Mesodermal cell (in vitro differentiated cells): Measurements from ENCODE around the gene CSNK1A1.

Experiments
- H3K27ac ChIP-seq: 2 replicates; pipeline ENCODE4 v1.7.0; 2013; ENCODE audit warnings: mild to moderate bottlenecking, low read depth, low read length, moderate library complexity; ENCODE audit not compliant: severe bottlenecking
- H3K36me3 ChIP-seq: 2 replicates; pipeline ENCODE4 v1.7.1; 2013; ENCODE audit warnings: mild to moderate bottlenecking, low read length, moderate library complexity; ENCODE audit not compliant: control insufficient read depth, insufficient read depth
- H3K4me1 ChIP-seq: one replicate; pipeline ENCODE4 v1.7.1; 2013; ENCODE audit warnings: mild to moderate bottlenecking, low read length; ENCODE audit not compliant: insufficient read depth, control insufficient read depth, poor library complexity, severe bottlenecking
- H3K4me3 ChIP-seq: 2 replicates; pipeline ENCODE4 v1.7.0; 2013; ENCODE audit warnings: low read length, control low read depth, mild to moderate bottlenecking; ENCODE audit not compliant: insufficient read depth, poor library complexity, severe bottlenecking; ENCODE audit errors: extremely low read depth
- H3K9me3 ChIP-seq: 2 replicates; pipeline ENCODE4 v1.7.1; 2013; ENCODE audit warnings: mild to moderate bottlenecking, low read length, moderate library complexity; ENCODE audit not compliant: control insufficient read depth
- WGBS, 2 experiments: methylation state at CpG; one replicate each; pipeline ENCODE4 v1.1.5; 2013; ENCODE audit warnings: missing lambda C conversion rate in 2 of 2; ENCODE audit not compliant: insufficient coverage in 2 of 2; 5-methylcytosine and 5-hydroxymethylcytosine counted together

CSNK1A1 gene

GRCh38 chr5:149504677-149505076 is 46.6 kb downstream of the CSNK1A1 start:
- WGBS, 2 experiments: 89 to 100% methylated on average over 2 of the region's 2 CpGs
- H3K4me3 ChIP-seq: no peak overlapping the region
- peak overlapping the region; percentile 41 for H3K27ac ChIP-seq
- H3K36me3 ChIP-seq: peaks cover 89% of the 10 kb centered on the region
- H3K4me1 ChIP-seq: peaks cover 37% of the 10 kb centered on the region
- no peaks in the 10 kb centered on the region for H3K9me3 ChIP-seq

DNA sequence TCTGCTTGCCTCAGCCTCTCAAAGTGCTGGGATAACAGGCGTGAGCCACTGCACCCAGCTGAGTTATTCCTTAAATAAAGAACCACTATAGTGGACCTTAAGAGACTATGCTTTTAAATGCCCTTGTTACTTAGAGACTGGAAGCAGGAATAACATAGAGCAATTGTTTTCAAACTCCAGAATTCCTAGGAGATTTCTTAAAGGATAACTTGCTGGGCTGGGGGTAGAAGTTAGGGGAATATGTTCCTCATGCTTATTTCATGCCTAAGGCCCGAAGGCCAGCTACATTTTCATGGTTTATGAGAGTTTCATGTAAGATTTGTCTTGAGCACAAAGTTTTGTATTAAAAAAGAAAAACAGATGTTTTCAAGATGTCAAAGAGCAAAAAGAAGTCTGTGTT is 48.2 kb downstream of the CSNK1A1 start:
- peaks cover 46% of the 10 kb centered on the region for H3K4me1 ChIP-seq
- H3K9me3 ChIP-seq: no peaks in the 10 kb centered on the region
- H3K4me3 ChIP-seq: no peak overlapping the region
- peak overlapping the region; percentile 51 for H3K27ac ChIP-seq
- H3K36me3 ChIP-seq: peaks cover 87% of the 10 kb centered on the region
- 90 to 100% methylated on average over 2 of the region's 2 CpGs for WGBS, 2 experiments

GRCh38 chr5:149500922-149501582 is 50.2 kb downstream of the CSNK1A1 start:
- Histone ChIP-seq H3K27ac (peak overlapping the region; percentile 38), H3K36me3 (peaks cover 82% of the 10 kb centered on the region), H3K4me1 (peaks cover 58% of the 10 kb centered on the region), H3K9me3 (no peaks in the 10 kb centered on the region), H3K4me3 (no peak overlapping the region)
- WGBS, 2 experiments: 89 to 90% methylated on average over 3 to 4 of the region's 5 CpGs

- Histone ChIP-seq H3K9me3 (no peaks in the 10 kb centered on the region), H3K4me3 (no peak overlapping the region), H3K27ac (no peak overlapping the region), H3K4me1 (peaks cover 48% of the 10 kb centered on the region), H3K36me3 (peaks cover 80% of the 10 kb centered on the region)
- no CpG with 5 or more reads among the region's 1 CpG for WGBS, 2 experiments
Measured at GRCh38 chr5:149498724-149499336, 52.4 kb downstream of the CSNK1A1 start.

DNA sequence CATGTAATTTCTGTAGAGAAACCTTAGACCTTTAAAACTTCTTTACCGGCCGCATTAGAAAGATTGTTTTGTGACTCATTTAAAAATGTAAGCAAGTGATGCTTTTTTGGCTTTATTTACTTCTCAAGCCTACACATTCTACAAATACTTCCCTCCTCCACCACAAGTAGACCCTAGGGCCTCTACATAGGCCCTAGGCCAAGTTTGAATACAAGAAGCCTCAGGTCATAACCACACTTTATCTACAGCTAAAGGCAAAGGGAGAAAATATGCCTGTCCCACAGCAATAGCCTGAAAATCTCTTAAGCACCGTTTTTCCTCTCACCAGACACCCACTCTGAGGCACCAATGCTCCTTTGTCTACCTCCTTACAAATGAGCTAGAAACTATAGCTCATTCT is 53.9 kb downstream of the CSNK1A1 start:
- Histone ChIP-seq H3K4me1 (peaks cover 38% of the 10 kb centered on the region), H3K27ac (peak overlapping the region; percentile 59), H3K4me3 (no peak overlapping the region), H3K9me3 (no peaks in the 10 kb centered on the region), H3K36me3 (peaks cover 77% of the 10 kb centered on the region)
- WGBS, 2 experiments: 58 to 80% methylated on average over 1 of the region's 3 CpGs

GRCh38 chr5:149496917-149497316 is 54.3 kb downstream of the CSNK1A1 start:
- peaks cover 76% of the 10 kb centered on the region for H3K36me3 ChIP-seq
- no peaks in the 10 kb centered on the region for H3K9me3 ChIP-seq
- no peak overlapping the region for H3K4me3 ChIP-seq
- H3K4me1 ChIP-seq: peaks cover 36% of the 10 kb centered on the region
- H3K27ac ChIP-seq: peak overlapping the region; percentile 34
- no CpG with 5 or more reads among the region's 2 CpGs for WGBS, 2 experiments

- 86 to 100% methylated on average over 1 of the region's 1 CpG for WGBS, 2 experiments
- Histone ChIP-seq H3K4me1 (peaks cover 31% of the 10 kb centered on the region), H3K36me3 (peaks cover 71% of the 10 kb centered on the region), H3K4me3 (no peak overlapping the region), H3K9me3 (no peaks in the 10 kb centered on the region), H3K27ac (no peak overlapping the region)
Measured at GRCh38 chr5:149496166-149496565, 55.1 kb downstream of the CSNK1A1 start.

DNA sequence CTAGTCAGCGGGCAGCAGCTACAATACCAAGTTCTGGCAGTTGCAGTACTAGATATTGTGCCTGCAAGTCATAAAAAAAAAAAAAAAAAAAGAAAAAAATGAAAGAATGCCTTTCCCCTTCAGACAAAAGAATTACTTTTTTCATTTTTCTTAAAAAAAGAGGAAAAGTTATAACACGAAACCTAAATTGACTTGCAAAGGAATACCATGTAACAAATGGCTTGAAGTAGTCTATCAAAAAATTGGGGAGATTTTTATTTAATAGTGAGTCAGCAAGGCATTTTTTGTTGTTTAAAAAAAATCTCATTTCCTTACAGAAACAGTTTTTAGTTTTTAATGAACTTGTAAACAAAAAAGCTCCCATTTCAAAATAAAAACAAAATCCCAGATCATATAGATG is 55.6 kb downstream of the CSNK1A1 start:
- Histone ChIP-seq H3K27ac (no peak overlapping the region), H3K36me3 (peaks cover 67% of the 10 kb centered on the region)
- no CpG with 5 or more reads among the region's 2 CpGs for WGBS, 2 experiments

DNA sequence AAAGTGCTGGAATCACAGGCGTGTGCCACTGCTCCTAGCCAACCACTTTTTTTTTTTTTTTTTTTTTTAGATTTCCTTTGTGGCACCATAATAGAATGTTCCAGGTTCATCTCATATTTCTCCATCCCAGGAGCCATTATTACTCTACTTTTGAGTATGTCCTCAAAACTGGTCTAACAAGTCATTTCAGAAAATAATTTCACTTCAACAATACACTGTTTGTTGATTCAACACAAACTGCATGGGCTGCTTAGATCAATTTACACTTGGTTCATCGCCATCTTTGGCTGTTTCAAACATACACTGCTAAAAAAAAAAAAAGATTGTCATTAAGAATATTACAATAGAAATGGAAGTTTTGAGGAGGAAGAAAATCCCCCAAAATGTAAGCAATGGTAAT is 57.9 kb downstream of the CSNK1A1 start:
- Histone ChIP-seq H3K27ac (no peak overlapping the region), H3K9me3 (no peaks in the 10 kb centered on the region), H3K4me1 (peaks cover 14% of the 10 kb centered on the region), H3K36me3 (peaks cover 47% of the 10 kb centered on the region), H3K4me3 (no peak overlapping the region)
- no CpG with 5 or more reads among the region's 2 CpGs for WGBS, 2 experiments

More for the DNA sequence above, 55.6 kb downstream of the CSNK1A1 start:
- Histone ChIP-seq H3K4me1 (peaks cover 26% of the 10 kb centered on the region), H3K4me3 (no peak overlapping the region), H3K9me3 (no peaks in the 10 kb centered on the region)

- peaks cover 42% of the 10 kb centered on the region for H3K36me3 ChIP-seq
- H3K4me1 ChIP-seq: peaks cover 10% of the 10 kb centered on the region
- 92 to 95% methylated on average over 5 of the region's 6 CpGs for WGBS, 2 experiments
- H3K9me3 ChIP-seq: no peaks in the 10 kb centered on the region
- H3K4me3 ChIP-seq: no peak overlapping the region
- peak overlapping the region; percentile 43 for H3K27ac ChIP-seq
Measured at GRCh38 chr5:149492781-149493180, 58.5 kb downstream of the CSNK1A1 start.
